ENCODE results near the gene SLC17A2.

DNA sequence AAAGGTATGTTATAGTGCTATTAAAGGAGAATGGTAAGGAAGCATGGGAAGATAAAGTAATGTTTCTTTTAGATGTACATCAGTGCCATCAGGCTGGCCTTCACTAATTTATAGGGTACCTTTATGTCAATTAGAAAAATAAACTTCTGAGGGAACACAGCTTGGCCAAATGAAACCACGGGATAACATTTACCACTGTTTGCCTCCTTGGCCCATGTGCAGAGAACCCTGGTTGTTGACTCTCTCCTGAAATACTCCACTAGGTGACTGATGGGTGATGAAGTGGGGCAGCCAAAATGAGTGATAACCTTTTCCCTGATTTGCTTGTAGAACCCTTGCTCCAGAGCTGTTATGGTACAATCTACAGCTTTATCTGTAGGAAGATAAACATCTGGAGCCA is 41.6 kb upstream of the SLC17A2 start:
- no peak for TF ChIP-seq POLR2A (IDR thresholded peaks at IDR 0.05)
- TF ChIP-seq, protein P1, sequence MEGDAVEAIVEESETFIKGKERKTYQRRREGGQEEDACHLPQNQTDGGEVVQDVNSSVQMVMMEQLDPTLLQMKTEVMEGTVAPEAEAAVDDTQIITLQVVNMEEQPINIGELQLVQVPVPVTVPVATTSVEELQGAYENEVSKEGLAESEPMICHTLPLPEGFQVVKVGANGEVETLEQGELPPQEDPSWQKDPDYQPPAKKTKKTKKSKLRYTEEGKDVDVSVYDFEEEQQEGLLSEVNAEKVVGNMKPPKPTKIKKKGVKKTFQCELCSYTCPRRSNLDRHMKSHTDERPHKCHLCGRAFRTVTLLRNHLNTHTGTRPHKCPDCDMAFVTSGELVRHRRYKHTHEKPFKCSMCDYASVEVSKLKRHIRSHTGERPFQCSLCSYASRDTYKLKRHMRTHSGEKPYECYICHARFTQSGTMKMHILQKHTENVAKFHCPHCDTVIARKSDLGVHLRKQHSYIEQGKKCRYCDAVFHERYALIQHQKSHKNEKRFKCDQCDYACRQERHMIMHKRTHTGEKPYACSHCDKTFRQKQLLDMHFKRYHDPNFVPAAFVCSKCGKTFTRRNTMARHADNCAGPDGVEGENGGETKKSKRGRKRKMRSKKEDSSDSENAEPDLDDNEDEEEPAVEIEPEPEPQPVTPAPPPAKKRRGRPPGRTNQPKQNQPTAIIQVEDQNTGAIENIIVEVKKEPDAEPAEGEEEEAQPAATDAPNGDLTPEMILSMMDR (IDR thresholded peaks at IDR 0.05 in 8 of 11, conservative IDR thresholded peaks at IDR 0.05 in 3 of 11): no peak
- TF ChIP-seq POLR2AphosphoS5 (IDR thresholded peaks at IDR 0.05): no peak

Data from spleen (tissue), 7 donors.